Stimulated activated CD8-positive, alpha-beta memory T cell treated with anti-CD3 and anti-CD28 coated beads, Interleukin-15, amount 100 ng/mL, for 4 hours (primary cell): Measurements from ENCODE around the gene SETX.

ENCODE experiments used
- DNase-seq, 2 donors: peaks; one replicate each; pipeline ENCODE4 v3.0.0-alpha.2; 2020; ENCODE audit warnings: low read depth in 2 of 2

SETX gene

DNA sequence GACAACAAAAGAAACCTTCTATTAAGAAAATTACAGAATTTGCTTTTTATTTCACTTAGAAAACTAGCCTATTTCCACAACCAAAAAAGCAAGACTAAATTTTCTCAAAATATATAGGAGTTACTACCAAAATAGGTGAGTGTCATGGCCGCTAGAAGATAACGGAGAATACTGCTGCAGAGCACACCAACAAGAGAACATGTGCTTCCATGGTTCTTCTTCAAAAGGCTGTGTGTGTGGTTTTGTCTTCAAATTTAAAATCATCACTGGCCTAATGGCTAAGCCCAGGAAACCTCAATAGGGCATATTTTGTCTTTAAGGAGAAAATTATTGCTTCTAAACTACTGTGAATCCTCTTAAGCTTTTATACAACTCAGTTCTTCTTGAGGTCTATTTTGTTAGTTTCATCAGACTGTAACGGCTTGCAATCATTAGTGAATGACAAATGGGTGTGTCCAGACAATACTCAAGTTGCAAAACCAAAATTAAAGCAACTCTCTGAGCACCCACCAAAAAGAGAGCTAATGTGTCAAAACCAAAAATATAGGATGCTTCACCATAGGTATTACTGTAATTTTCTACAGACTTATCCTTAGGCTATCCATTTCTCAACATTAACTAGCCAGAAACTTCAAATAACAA is 3.3 kb downstream of the SETX start:
- no peak for DNase-seq

DNA sequence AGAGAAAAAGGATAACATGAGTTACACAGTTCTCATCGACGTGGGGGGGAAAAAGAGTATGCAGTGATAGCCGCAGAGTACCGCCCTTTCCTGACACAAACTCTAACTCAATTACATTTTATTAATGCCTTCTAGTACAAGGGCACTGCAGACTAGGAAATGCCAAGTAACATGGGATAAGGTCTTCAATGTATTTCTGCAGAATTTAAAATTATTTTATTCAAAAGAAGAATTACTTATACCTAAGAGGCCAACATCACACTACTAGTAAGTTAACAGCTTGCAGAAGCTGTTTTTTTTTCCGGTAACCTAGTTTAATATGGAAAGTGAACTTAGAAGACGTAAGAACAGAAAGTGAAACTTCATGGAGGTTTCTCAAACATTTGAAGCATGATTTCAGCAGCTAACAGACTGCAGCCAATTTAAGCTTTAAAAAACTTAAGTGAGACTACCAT is 3.9 kb downstream of the SETX start:
- DNase-seq, result no peak

DNA sequence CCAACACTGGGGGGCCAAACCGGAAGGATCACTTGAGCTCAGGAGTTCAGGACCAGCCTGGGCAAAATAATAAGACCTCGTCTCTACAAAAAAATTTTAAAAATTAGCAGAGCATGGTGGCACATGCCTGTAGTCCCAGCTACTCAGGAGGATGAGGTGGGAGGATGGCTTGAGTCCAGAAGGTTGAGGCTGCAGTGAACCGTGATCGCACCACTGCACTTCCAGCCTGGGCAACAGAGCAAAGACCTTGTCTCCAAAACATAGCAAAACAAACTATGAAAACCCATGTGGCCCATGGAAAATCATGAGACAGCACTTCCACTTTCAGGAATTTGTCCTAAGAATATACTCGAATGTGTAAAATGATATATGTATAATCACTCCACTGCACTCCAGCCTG is 6.1 kb downstream of the SETX start:
- DNase-seq, result no peak

DNA sequence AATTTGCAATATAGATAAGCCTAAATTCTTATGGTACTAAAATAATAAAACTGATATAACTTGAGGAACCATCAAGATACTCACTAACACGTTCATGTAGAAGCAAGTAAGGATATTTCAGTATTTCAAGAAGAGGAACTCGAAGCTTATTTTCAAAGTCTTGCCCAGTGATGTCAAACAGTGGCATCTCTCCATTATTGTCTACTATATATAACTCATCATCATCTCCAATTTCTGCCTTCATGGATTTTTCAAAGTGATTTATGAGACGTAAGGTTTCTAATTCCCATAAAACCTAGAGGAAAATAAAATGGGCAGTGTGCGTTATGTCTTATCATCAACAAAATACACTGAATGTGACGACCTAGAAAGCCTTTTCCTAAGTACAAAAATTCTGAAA is 8.6 kb downstream of the SETX start:
- DNase-seq, result no peak

DNA sequence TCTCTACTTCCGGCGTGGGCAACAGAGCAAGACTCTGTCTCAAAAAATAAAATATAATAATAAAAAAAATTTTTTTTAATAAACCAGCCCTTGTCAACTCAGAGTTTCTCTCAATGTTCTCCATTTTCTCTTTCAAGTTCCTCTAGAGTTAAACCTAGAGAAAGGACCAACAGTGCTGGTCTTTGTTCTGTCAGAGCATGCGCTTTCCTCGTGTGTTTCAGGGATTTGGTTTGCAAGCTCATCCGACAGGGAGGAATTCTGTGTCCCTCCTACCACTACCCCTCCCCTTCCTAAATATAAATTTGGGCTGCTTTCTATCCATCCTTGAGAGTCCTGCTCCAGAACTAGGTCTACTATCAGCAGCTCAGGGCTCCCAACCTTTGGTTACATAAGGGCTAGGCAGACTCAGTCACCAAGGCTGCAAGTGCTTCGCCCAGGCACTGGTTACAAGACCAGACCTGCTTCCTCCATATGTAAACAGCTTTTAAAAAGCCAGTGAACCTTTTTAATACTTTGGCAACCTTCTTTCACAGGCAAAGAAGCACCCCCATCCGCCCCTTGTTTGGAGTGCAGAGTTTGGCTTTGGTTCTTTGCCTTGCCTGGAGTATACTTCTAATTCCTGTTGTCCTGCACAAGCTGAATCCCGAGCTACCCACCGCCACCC is 13.5 kb downstream of the SETX start:
- DNase-seq, result no peak

DNA sequence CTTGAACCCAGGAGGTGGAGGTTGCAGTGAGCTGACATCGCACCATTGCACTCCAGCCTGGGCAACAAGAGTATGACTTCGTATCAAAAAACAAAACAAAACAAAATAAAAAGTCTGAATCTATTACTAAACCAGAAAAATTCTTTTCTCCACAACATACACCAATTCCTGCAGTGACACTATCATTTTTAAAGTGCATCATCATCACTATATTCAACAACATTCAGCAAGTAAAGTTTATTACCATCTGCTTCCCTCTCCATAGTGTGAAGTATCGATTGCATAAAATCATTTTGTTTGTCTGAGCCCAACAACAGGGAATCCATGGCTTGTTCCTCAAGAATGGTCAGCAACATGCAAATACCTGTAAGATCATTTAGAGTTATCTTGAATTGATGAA is 20.4 kb downstream of the SETX start:
- DNase-seq, result no peak

DNA sequence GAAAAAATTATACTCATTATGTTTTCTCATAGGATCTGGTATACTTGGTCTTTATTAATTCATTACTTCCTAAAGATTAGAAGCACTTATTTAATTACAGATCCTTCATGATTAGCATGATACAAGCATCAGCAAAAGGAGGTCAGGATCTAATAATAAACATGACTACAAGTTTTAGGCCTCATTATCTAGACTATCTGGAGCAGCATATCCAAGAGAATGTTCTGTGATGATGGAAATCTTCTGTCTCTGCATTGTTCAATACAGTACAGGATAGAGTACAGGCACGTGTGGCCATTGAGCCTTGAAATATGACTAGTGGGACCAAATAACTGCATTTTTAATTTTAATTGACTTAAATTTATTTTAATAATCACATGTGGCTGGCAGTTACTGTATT is 21.2 kb downstream of the SETX start:
- DNase-seq, result no peak

DNA sequence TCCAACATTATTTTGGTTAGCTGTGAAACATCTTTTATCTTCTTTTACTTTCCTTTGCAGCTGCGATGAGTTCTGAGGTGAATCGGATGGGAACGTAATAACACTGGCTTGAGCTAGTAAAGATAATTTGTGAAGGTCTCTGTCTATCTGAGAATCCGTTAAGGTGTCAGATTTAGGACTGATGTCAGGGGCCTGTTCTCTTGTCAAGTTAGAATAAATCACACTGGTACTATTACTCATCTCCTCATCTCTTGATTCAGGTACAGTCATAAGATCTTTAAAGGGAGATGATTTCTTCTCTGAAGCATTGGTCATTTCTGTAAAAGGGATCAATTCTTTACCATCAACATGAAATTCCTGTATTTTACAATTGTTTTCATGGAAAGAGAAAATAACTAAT is 26.2 kb downstream of the SETX start:
- DNase-seq, result no peak

DNA sequence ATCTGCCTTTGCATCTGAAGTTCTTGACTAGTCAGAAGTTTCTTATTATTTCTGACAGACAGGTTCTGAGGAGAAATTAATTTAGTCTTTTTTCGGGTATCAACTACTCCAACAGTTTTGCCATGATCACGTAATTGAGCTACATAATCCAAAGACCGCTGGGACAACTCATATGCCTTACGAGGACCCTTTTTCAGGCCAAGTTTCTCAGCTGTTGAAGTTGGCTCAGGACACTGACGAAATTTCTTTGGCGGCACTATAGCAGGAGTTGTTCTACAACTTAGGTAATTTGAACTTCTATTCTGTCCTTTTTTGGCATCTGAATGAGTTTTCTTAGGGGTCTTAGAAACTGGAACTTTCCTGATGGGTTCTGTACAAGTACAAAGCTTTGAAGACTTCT is 27.2 kb downstream of the SETX start:
- no peak for DNase-seq

DNA sequence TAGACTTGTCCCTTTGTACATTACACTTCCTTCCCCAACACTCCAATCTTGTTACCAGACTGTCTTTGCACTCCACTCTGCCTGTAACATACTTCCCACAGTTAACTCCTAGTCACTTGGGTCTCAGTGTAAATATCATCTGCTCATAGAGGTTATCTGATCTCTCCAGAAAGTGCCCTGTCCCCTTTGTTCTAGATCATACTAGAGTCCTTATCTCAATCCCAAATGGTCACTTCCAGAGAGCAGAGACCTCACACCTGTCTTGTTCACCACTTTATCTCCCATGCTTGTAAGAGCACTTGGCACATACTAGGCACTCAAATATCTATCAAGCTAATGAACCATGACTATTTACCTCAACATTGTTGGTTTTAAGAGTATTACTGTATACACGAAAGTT is 30.4 kb downstream of the SETX start:
- no peak for DNase-seq

DNA sequence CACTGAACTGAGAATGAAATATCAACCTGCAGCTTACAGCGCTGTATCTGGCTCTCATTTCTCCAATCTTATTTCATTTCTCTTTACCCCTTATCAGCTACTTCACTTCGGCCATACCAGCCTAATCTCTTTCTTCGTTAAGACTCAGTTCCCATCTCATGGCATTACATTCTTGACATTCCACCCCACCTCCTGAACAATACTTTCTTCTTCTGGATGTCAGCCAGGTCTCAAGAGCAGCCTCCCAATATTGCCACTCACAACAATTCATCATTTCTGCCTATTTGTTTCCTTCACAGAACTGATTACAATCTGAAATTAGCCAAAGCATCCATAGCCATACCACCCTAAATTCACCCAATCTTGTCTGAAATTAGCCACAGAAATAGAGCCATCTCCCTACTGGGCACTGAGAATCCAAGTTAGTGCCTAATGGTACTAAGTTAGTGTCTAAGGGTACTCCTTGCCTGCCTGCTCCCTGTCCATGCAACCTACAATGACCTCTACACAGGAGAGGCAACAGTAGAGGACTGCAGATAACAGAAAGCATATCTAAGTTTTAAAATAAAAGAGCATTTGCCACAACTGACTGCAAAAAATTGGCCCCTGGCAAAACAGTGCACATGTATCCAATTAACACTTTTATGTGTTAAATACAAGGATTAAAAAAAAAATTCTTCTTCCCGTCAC is 35.2 kb downstream of the SETX start:
- DNase-seq, result no peak

DNA sequence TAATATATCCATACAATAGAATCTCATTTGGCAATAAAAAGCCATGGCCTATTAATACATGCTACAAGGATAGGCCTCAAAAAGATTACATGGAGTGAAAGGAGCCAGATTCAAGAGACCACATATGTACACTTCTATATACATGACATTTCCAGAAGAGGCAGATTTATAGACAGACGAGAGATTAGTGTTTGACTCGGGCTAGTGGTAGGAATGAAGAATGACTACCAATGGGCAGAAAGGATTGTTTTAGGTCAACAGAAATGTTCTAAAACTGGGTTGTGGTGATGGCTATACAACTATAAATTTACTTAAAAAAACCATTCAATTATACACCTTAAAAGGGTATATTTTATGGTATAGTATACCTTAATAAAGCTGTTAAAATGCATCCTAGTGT is 41.9 kb downstream of the SETX start:
- DNase-seq, result no peak

DNA sequence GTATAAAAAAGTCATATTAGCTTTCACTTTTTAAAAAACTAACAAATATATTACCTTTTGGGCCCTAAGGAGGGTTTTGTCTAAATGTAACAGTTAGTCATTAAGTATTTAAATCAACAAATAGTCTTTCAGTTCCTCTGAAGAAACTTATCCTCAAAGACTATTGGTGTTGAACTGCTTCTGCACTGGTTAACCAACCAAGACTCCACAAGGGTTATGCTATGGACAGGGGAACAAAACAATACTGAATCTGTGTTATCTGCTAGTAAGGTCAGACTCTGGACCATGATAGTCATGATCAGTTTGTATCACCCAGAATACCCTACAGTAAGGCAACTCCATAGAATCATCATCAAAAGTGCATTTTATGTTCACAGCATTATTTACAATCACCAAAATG is 42.4 kb downstream of the SETX start:
- DNase-seq, result no peak

DNA sequence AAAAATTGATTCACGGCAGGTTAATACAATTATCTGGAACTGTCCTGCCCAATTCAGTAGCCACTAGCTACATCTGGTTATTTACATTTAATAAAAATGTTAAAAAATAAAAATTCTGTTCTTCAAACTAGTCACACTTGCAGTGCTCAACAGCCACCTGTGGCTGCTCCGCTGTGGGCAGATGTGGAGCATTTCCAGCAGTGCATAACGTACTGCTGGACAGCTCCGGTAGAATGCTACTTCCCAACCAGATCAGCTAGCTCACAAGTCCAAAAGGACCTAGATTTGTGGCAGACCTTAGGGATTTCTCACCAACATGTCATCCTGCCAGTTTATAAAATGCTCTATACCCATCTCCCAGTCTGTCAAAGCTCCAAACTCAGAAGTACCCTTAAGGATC is 42.8 kb downstream of the SETX start:
- DNase-seq, result no peak

DNA sequence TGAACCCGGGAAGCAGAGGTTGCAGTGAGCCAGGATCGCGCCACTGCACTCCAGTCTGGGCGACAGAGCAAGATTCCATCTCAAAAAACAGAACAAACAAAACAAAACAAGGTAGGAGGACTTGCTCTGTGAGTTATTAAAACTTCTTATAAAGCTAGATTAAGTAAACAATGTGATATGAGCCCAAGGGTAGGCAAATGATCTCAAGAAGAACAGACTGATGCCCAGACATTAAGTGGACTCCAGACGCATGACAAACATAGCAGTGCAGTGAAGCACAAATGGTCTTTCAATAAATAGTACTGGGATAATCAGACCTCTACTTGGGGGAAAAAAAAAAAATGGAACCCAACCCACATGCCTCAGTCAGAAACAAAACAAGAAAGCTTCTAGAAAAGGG is 45.7 kb downstream of the SETX start:
- no peak for DNase-seq

DNA sequence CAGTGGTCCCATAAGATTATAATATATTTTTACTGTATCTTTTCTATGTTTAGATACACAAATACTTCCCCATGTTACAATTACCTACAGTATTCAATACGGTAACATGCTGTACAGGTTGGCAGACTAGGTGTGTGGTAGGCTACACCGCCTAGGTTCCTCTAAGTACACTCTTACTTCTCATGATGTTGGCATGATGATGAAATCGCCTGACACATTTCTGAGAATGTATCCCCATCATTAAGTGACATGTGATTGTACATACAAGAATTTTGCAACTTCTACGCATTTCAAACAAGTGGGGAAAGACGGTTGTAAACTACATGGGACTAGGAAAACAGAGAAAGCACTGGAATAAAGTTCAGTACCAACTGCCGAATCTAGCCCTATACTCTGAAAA is 53.3 kb downstream of the SETX start:
- no peak for DNase-seq

DNA sequence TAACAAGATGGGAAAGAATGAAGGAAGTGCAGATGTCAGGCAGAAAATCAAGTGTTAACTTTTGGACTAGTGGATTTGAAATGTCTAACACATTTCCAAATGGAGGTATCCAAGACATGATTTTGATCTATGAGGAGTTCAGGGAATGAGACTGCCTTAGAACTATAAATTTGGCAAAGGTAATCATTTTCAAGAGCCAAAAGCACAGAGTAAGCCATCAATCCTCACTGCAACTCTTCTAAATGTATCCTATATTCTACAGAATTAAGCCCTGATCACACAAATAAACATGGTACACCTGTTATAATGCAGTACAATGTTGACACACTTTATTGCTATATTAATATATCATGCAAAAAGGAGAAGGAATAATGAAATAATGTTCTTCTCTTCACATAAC is 55.6 kb downstream of the SETX start:
- no peak for DNase-seq

DNA sequence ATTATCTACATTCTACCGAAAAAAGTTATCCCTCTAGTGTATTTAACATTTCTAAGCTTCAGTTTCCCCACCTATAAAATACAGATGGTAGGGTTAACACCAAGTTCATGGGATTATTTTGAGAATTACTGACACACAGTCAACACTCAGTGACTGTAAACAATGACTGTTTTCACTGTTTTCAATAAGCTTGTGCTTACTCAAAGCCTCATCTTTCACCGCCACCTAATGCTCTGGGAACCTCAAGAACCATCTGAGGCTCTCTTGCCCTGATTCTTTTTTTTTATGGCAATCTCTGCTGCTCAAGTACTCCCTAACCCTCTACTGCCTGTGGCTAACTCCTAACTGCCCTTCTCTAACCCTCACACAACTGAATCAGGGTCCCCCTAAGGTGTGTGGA is 59.6 kb downstream of the SETX start:
- no peak for DNase-seq

DNA sequence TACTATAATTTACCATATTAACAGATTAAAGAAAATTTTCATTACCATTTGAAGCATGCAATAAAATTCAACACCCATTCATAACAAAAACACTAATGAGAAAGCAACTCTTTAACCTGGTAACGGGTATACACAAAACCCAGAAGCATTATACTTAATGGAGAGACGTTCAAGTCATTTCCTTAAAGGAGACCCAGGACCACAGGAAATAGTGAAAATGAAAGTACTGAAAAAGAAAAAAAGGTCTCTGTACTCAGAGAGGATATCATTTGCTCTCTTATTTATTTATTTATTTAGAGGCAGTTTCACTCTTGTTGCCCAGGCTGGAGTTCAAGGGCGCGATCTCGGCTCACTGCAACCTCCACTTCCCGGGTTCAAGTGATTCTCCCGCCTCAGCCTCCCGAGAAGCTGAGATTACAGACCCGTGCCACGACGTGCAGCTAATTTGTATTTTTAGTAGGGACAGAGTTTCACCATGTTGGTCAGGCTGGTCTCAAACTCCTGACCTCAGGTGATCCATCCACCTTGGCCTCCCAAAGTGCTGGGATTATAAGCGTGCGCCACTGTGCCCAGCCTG is 61.6 kb downstream of the SETX start:
- no peak for DNase-seq

DNA sequence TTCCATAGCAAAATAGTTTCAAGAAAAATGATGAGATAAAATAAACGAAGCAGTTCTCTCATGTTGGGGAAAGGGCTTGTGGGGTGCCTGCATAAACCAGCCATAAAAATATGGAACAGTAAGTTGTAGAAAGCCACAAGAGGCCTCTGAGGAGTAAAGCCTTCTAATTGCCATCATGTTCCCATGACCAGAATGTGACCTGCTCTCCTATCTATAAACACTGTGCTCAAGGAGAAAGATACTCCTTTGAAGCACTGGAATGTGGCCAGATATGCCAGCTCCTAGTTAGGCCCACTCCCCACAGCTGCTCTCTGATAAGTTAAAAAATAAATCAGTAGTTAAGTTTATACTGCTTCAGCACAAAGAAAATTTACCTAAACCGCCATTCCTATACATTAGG is 65.8 kb downstream of the SETX start:
- no peak for DNase-seq

DNA sequence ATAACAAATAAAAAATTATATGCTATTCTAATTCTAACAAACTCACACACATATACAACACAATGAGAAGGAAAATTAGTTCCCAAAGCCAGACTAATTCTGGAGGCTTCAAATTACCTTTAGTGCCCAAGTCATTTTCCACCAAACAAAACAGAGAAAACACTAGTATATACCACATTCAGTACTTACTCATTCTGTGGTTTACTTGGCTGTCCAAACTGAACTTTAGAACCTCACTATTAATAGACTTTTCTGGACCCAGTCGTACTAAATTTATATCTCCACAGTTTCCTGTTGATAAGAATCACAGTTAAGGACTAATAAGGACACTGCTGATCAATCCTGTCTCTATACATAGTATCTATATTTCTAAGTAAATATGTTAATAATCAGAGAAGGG is 66.4 kb downstream of the SETX start:
- no peak for DNase-seq

DNA sequence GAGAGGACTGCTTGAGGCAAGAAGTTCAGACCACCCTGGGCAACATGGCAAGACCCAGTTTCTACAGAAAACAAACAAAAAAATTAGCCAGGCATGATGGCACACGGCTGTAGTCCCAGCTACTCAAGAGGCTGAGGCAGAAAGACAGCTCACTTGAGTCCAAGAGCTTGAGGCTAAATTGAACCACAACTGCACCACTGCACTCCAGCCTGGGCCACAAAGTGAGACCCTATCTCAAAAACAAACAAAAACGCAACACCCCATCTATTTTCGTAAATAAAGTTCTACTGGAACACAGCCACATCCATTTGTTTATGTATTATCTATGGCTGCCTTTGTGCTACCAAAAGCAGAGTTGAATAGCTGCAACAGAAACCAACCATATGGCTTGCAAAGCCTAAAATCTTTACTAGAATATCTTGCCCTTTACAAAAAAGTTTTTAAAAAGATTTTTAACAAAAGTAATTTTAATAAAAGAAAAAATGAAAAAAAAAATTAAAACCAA is 67.5 kb downstream of the SETX start:
- DNase-seq, result no peak

DNA sequence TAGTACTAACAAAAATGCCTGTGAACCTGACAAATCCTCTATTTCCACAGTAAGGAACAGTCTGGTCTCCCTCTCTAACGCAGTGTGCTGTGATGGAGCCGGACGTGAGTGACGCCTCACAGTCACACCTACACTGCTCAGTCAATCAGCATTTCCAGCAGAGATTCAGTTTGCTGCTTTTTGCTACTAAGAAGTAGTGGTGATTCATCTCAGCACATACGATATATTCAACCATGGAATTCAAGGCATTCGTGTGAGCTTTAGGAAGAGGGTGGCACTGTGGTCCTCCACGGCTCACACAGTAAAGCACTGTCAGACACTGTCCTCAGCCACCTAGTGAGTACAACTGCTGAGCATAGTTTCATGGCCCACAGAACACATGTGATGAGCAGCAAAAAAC is 70.9 kb downstream of the SETX start:
- no peak for DNase-seq
